ENCODE measurements around the gene CNTN4.

Gene CNTN4

DNA sequence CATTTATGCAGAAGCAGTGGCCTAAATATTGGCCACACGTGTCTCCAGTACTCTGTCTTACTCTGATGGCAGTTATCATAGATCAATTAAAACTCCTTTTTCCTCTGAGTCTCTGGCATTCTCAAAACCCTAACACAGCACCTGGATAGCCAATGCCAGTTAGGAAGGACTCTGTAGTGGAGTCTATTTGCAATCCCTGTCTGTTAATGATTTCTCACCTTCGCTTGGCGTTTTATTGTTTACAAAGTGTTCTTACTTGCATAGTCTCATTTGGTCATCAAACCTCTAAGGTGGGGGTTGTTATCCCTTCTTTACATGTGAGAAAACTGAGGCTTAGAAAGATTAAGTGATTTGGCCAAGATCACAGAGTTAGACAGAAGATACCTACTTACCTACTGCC, 752.7 kb downstream of the CNTN4 start:
- H3K27ac ChIP-seq (ENCODE audit: low read depth, low read length, poor library complexity, severe bottlenecking) = no peak overlapping the region
- no peak overlapping the region for H3K4me3 ChIP-seq (ENCODE audit: low read depth, low read length, poor library complexity, severe bottlenecking)
- no peak overlapping the region for H2AFZ ChIP-seq (ENCODE audit: low read length)
- no peaks in the 10 kb centered on the region for H4K20me1 ChIP-seq (ENCODE audit: insufficient read depth, low read length)
- no peaks in the 10 kb centered on the region for H3K9me2 ChIP-seq (ENCODE audit: low read depth, low read length)
- H3K9ac ChIP-seq (ENCODE audit: low read length) = no peak overlapping the region
- no peaks in the 10 kb centered on the region for H3K36me3 ChIP-seq (ENCODE audit: insufficient read depth, low read length)
- TF ChIP-seq EZH2 (IDR thresholded peaks at IDR 0.05; ENCODE audit: borderline replicate concordance, low read length) (no peak), CTCF (IDR thresholded peaks at IDR 0.05; ENCODE audit: low read length) (no peak)
- no peaks in the 10 kb centered on the region for H3K27me3 ChIP-seq (ENCODE audit: insufficient read depth, low read length)
- no peaks in the 10 kb centered on the region for H3K9me3 ChIP-seq (ENCODE audit: low read length)
- no peaks in the 10 kb centered on the region for H3K4me1 ChIP-seq (ENCODE audit: insufficient read depth, low read length, severe bottlenecking)
- H3F3A ChIP-seq (ENCODE audit: insufficient read depth, low read length) = no peaks in the 10 kb centered on the region
- no peaks in the 10 kb centered on the region for H3K79me2 ChIP-seq (ENCODE audit: insufficient read depth, low read length)
- H3K4me2 ChIP-seq (ENCODE audit: low read length) = no peak overlapping the region

- no peak overlapping the region for H3K9ac ChIP-seq (ENCODE audit: low read length)
- no peaks in the 10 kb centered on the region for H3K9me3 ChIP-seq (ENCODE audit: low read length)
- H3F3A ChIP-seq (ENCODE audit: insufficient read depth, low read length) = no peaks in the 10 kb centered on the region
- H3K36me3 ChIP-seq (ENCODE audit: insufficient read depth, low read length) = no peaks in the 10 kb centered on the region
- H3K79me2 ChIP-seq (ENCODE audit: insufficient read depth, low read length) = no peaks in the 10 kb centered on the region
- no peaks in the 10 kb centered on the region for H4K20me1 ChIP-seq (ENCODE audit: insufficient read depth, low read length)
- no peak overlapping the region for H3K27ac ChIP-seq (ENCODE audit: low read depth, low read length, poor library complexity, severe bottlenecking)
- H3K27me3 ChIP-seq (ENCODE audit: insufficient read depth, low read length) = no peaks in the 10 kb centered on the region
- H3K4me1 ChIP-seq (ENCODE audit: insufficient read depth, low read length, severe bottlenecking) = no peaks in the 10 kb centered on the region
- TF ChIP-seq EZH2 (IDR thresholded peaks at IDR 0.05; ENCODE audit: borderline replicate concordance, low read length) (no peak), CTCF (IDR thresholded peaks at IDR 0.05; ENCODE audit: low read length) (no peak)
- H3K4me2 ChIP-seq (ENCODE audit: low read length) = no peak overlapping the region
- no peak overlapping the region for H3K4me3 ChIP-seq (ENCODE audit: low read depth, low read length, poor library complexity, severe bottlenecking)
- H2AFZ ChIP-seq (ENCODE audit: low read length) = no peak overlapping the region
- H3K9me2 ChIP-seq (ENCODE audit: low read depth, low read length) = no peaks in the 10 kb centered on the region
Measured at GRCh38 chr3:2851835-2852234, 753.2 kb downstream of the CNTN4 start.

GRCh38 chr3:2853651-2854050, 755.0 kb downstream of the CNTN4 start:
- H3K4me1 ChIP-seq (ENCODE audit: insufficient read depth, low read length, severe bottlenecking) = no peaks in the 10 kb centered on the region
- no peak overlapping the region for H3K4me3 ChIP-seq (ENCODE audit: low read depth, low read length, poor library complexity, severe bottlenecking)
- no peak overlapping the region for H3K9ac ChIP-seq (ENCODE audit: low read length)
- H3K9me2 ChIP-seq (ENCODE audit: low read depth, low read length) = no peaks in the 10 kb centered on the region
- no peaks in the 10 kb centered on the region for H3K27me3 ChIP-seq (ENCODE audit: insufficient read depth, low read length)
- no peaks in the 10 kb centered on the region for H4K20me1 ChIP-seq (ENCODE audit: insufficient read depth, low read length)
- H3K9me3 ChIP-seq (ENCODE audit: low read length) = no peaks in the 10 kb centered on the region
- H3K4me2 ChIP-seq (ENCODE audit: low read length) = no peak overlapping the region
- no peaks in the 10 kb centered on the region for H3K79me2 ChIP-seq (ENCODE audit: insufficient read depth, low read length)
- H3K36me3 ChIP-seq (ENCODE audit: insufficient read depth, low read length) = no peaks in the 10 kb centered on the region
- H3K27ac ChIP-seq (ENCODE audit: low read depth, low read length, poor library complexity, severe bottlenecking) = no peak overlapping the region
- TF ChIP-seq CTCF (IDR thresholded peaks at IDR 0.05; ENCODE audit: low read length) = no peak
- H3F3A ChIP-seq (ENCODE audit: insufficient read depth, low read length) = no peaks in the 10 kb centered on the region
- no peak overlapping the region for H2AFZ ChIP-seq (ENCODE audit: low read length)
